Colonic mucosa (tissue), 4 donors: ENCODE measurements around the gene DDX20. TPM values are rescaled to one million over a fixed set of nuclear protein-coding genes. Genes with fewer than 3 reads are reported as not detected.

ENCODE experiments used
- DNase-seq: peaks from one replicate; pipeline ENCODE4 v3.0.0-alpha.2; 2020
- H3K27ac ChIP-seq: fragments of 200-600 bp; one replicate; pipeline ENCODE4 v1.8.0; 2021
- H3K27me3 ChIP-seq: fragments of 200-600 bp; one replicate; pipeline ENCODE4 v1.8.0; 2021
- H3K36me3 ChIP-seq: fragments of 200-600 bp; one replicate; pipeline ENCODE4 v1.8.0; 2021
- H3K4me1 ChIP-seq: fragments of 200-600 bp; one replicate; pipeline ENCODE4 v1.8.0; 2021; ENCODE audit warnings: mild to moderate bottlenecking
- H3K4me3 ChIP-seq: fragments of 200-600 bp; one replicate; pipeline ENCODE4 v1.8.0; 2021
- H3K9ac ChIP-seq, 2 donors: one replicate each; pipeline ENCODE4 v1.7.0; 2013; ENCODE audit warnings: control low read depth in 2 of 2, low read depth in 2 of 2, low read length in 2 of 2
- H3K9me3 ChIP-seq: fragments of 200-600 bp; one replicate; pipeline ENCODE4 v1.8.0; 2021
- CTCF ChIP-seq: fragments of 200-600 bp; IDR thresholded peaks from one replicate; pipeline ENCODE4 v1.8.0; 2022; ENCODE audit warnings: antibody characterized with exemption, mild to moderate bottlenecking
- intact Hi-C: fragments of 100-400 bp; cut with DNase I; formaldehyde crosslinking; loops from one replicate; pipeline ENCODE4 v1.14.1; 2022
- total RNA-seq, 2 donors: library from RNA; stranded (reverse); fragmentation: NEBNext Ultra II Directional in 1 of 2; extraction: Animal tissue kit (Norgen Biotek cat#: 25700) in 1 of 2; gene quantifications; one replicate each; pipeline ENCODE4 v1.2.1, GENCODE V29; 2021
- donor health status: healthy.
- donor health status: DM: no; HTN: no; CAD: no.
- donor health status: DM: no; HTN: no; CAD: no.

The DDX20 gene
- total RNA-seq, 2 donors from 2014 or later: 9.6 to 11.5 TPM

GRCh38 chr1:111814305-111814628, 58.6 kb downstream of the DDX20 start:
- Histone ChIP-seq H3K27me3 (no peaks in the 10 kb centered on the region), H3K4me1 (no peaks in the 10 kb centered on the region), H3K9me3 (no peaks in the 10 kb centered on the region), H3K9ac (no peak overlapping the region), H3K36me3 (no peaks in the 10 kb centered on the region), H3K27ac (no peak overlapping the region), H3K4me3 (no peak overlapping the region)
- intact Hi-C loops: no loop called here
- TF ChIP-seq CTCF: no peak
- no peak for DNase-seq

- no peak for DNase-seq
- TF ChIP-seq CTCF: no peak
- H3K27me3 ChIP-seq: no peaks in the 10 kb centered on the region
- H3K4me3 ChIP-seq: no peak overlapping the region
- H3K27ac ChIP-seq: no peak overlapping the region
- no peaks in the 10 kb centered on the region for H3K36me3 ChIP-seq
- no peaks in the 10 kb centered on the region for H3K9me3 ChIP-seq
- H3K9ac ChIP-seq: no peak overlapping the region
- intact Hi-C loops: no loop called here
- no peaks in the 10 kb centered on the region for H3K4me1 ChIP-seq
Measured at GRCh38 chr1:111814642-111815041, 58.9 kb downstream of the DDX20 start.

Other genes starting within 250 kb of the DDX20 start
- gene RAP1A, start 136.1 kb upstream of the DDX20 start, total RNA-seq: 100 to 1,000 TPM in 1 of 2 donors, 10 to 100 TPM in 1; 83.9 to 146 TPM
- gene INKA2, start 16.5 kb upstream of the DDX20 start, total RNA-seq: 1 to 10 TPM; 2.2 to 4.0 TPM
- gene KCND3, start 233.8 kb downstream of the DDX20 start, total RNA-seq: 1 to 10 TPM in 1 of 2 donors, under 1 TPM in 1; 0.94 to 3.5 TPM